ENCODE measurements around the gene TMEM184C.

TMEM184C gene

DNA sequence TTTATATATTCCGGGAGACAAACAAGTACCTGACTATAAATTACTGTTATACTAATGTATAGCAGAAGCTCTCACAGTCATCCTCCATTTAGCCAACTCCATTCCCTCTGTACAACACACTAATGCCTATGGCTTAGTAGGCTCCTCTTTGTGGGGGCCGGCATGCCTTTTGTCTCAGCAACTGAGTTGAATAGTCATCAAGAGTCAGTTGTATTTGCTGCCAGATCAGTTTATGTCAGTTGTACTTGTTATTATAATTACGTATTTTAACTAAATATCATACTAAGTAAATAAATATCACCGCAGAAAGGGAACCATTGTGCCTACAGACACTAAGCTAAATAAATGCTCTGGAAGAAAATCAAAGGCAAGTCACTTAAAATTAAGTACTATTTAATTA lies 56.9 kb downstream of the TMEM184C start:
- DNase-seq = no peak

- no peak for DNase-seq
These were observed 57.3 kb downstream of the TMEM184C start for GRCh38 chr4:147674496-147674895.

DNA sequence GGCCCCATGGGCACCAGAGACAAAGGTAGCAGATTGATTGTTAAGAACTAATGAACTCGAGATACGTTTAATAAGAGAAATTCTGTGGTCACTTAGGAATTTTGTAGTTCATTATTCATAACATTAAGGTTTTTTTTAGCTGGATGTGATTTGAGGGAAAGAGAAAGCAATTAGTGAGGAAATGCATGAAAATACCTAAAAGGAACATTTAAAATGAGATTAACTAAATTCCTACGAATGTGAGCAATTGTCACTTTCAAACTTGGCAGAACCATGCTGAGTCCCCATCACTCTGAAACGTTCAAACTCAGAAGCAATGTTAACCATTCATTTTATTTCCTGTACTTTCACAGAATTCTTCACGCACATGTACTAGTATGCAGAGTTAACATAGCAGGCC lies 60.9 kb downstream of the TMEM184C start:
- no peak for DNase-seq

DNA sequence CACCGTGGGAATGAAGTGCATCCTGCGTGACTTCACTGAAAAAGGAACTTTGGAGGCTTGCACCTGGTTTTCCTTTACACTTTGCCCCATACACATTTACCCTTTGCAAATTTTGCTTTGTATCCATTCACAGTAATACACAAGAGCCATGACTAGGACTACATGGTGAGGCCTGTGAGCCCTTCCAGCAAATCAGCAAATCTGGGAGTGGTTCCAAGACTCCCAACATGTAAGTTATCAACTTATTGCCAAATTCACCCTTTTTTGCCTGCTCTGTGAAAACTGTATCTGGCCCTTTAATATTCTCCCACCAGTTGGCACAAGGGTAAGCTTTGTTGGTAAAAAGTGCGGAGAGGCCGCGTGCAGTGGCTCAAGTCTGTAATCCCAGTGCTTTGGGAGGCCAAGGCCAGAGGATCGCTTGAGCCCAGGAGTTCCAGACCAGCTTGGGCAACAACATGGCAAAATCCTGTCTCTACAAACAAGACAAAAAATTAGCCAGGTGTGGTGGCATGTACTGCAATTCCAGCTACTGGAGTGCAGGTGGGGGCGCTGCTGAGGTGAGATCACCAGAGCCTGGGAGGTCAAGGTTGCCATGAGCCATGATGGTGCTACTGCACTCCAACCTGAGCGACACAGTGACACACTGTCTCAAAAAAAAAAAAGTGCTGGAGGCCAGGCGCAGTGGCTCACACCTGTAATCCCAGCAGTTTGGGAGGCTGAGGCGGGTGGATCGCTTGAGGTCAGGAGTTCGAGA lies 61.8 kb downstream of the TMEM184C start:
- DNase-seq = no peak

DNA sequence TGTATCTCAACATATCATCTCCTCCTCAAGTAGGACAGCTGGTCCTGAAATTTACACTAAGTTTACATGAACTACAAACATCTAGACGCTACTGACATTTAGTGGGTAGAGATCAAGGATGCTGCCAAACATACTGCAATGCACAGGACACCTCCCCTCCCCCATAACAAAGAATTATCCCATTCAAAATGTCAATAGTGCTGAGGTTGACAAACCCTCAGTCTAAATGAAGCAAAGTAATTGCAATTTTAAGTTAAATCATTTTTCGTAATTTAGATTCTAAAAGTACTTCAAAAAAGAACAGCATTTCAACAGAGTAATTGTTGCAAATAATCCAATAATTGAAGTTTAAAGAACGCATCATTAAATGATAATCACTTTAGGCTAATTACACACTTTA lies 65.6 kb downstream of the TMEM184C start:
- DNase-seq = no peak

DNA sequence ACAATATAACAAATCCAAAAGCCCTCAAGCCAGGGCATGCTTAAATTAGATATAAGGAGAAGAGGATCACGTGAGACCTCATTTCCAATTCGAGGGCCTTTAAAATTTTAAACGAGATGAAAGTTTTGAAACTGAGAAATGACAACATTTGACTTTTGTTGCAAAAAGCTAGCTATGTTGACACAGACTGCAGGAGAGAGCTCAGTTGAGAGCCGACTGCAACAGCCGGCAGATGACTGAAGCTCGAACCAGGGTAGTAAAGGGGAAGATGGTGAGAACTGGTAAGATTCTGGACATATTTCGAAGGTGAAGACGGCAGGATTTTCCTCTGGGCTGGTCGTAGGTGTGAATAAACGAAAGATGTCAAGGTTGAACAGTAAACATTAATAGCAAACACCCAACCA lies 66.0 kb downstream of the TMEM184C start:
- DNase-seq = no peak

DNA sequence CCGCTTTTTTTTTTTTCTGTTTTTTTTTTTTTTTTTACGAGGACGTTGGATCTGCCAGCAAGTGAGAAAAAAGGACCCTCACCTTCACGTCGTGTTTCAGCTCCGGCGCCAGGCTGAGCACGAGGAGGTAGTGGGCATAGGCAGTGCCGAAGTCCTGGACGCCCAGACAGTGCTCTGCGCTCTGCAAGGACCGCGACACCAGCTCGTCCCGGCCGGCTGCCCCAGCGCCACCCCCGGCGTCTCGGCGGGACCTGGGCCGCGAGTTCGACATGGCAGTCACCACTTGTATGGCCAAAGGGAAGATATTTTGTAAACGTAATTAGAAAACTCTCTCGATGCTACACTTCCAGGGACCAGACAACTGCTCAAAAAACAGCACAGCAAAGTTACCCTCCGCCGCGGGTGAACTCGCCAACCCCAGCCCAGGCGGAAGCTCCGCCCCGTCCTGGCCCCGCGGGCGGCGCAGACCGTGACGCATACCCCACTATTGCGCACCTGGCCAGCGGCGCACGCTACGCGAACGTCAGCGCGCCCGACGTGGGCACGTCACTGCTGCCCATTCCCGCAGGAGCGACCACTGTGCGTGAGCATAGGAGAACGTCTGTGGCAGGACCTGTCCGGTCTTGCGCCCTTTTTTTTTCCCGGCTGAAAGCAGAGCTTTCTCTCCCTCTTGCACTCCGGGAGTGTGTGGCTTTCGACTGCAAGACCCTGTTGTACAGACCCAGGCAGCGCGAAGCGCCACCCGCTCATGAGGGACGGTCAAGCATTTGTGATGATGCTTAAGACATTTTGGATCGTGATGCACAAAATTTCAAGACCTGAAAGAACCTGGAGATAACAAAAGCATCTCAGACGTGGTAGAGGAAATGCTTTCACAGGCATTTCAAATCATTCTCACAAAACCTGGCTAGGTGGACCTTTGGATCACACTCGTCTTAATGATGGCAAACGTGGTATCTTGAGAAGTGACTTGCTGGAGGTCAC lies 66.8 kb downstream of the TMEM184C start, which contains the start of gene PRMT9:
PRMT9 (minus strand) TSS at position 447 of the 984 bp plus-strand sequence; CDS start at position 271, 176 bp downstream.
- peak; percentile 57 for DNase-seq

DNA sequence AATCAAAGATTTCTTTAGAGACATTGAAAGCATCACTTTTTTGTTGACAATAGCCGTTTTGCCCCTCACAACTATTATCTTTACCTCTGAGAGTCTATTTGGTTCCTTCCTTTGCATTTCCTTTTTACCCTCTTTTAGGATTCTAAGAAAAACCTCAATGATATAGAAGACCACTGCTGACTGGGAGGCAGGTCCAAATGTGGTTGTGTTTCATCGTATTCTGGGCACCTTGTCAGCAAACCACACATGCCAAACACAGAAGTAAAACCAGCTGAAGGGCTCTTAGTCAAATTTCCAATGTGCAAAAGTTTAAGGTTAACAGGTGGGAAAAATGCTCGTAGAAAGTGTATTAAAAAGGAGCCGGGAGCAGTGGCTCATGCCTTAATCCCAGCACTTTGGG lies 71.9 kb downstream of the TMEM184C start:
- DNase-seq = no peak

- no peak for DNase-seq
These were observed 74.6 kb downstream of the TMEM184C start for GRCh38 chr4:147691820-147692219.

- no peak for DNase-seq
These were observed 76.0 kb downstream of the TMEM184C start for GRCh38 chr4:147693218-147693617.

- no peak for DNase-seq
These were observed 79.7 kb downstream of the TMEM184C start for GRCh38 chr4:147696866-147697265.

GRCh38 chr4:147704846-147705245 lies 87.6 kb downstream of the TMEM184C start:
- no peak for DNase-seq

GRCh38 chr4:147707892-147708672 lies 90.9 kb downstream of the TMEM184C start:
- no peak for DNase-seq

DNA sequence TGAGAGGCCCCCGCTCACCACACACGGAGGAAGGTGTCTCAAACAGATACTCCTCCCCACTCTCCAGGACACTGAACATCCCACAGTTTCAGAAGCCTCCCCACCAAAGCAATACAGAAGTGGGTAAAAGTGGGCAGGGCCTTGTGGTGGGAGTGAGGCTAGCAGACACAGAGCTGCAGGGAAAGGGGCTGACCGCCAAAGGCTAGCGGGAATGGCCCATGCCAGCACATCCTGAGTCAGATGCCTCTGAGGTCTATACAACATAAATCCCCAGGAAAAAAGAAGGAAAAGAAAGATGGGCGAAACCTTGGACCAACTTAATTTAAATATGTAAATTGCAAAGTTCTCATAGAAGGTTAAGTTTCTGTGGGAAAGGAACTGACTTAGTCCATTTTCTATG lies 92.8 kb downstream of the TMEM184C start:
- no peak for DNase-seq

GRCh38 chr4:147714575-147715401 lies 97.6 kb downstream of the TMEM184C start:
- DNase-seq = no peak

GRCh38 chr4:147717878-147718277 lies 100.7 kb downstream of the TMEM184C start:
- no peak for DNase-seq

Data from NCI-H526 treated with DMSO at 0.1 percent for 48 hours (cell line).